Kidney capillary endothelial cell (primary cell): ENCODE data around the gene CBFA2T2.
"Not testable (repeated sequence)": the region's sequence is repeated elsewhere in the genome, so short reads cannot be mapped to it uniquely, and the experiment has no call there.

Source experiments
- DNase-seq: peaks from one replicate; pipeline ENCODE4 v3.0.0-alpha.2; 2018; ENCODE audit warnings: low spot score

The CBFA2T2 gene

GRCh38 chr20:33576432-33577125 lies 86.7 kb downstream of the CBFA2T2 start:
- no peak for DNase-seq

- DNase-seq: no peak
These were observed 88.6 kb downstream of the CBFA2T2 start for GRCh38 chr20:33578510-33578909.

- no peak for DNase-seq
These were observed 93.2 kb downstream of the CBFA2T2 start for GRCh38 chr20:33583143-33583542.

GRCh38 chr20:33584976-33585375 lies 95.1 kb downstream of the CBFA2T2 start:
- DNase-seq: no peak

GRCh38 chr20:33585413-33585812 lies 95.5 kb downstream of the CBFA2T2 start:
- no peak for DNase-seq

- DNase-seq: no peak
These were observed 99.2 kb downstream of the CBFA2T2 start for GRCh38 chr20:33589059-33589458.

- DNase-seq: not testable (repeated sequence)
These were observed 102.0 kb downstream of the CBFA2T2 start for GRCh38 chr20:33591901-33592300.

GRCh38 chr20:33594743-33595142 lies 104.8 kb downstream of the CBFA2T2 start:
- DNase-seq: no peak

- no peak for DNase-seq
These were observed 110.5 kb downstream of the CBFA2T2 start for GRCh38 chr20:33600414-33600813.

- no peak for DNase-seq
These were observed 111.1 kb downstream of the CBFA2T2 start for GRCh38 chr20:33600981-33601380.

- no peak for DNase-seq
These were observed 112.0 kb downstream of the CBFA2T2 start for GRCh38 chr20:33601861-33602260.

GRCh38 chr20:33602826-33603590 lies 113.1 kb downstream of the CBFA2T2 start:
- DNase-seq: no peak

- no peak for DNase-seq
These were observed 114.4 kb downstream of the CBFA2T2 start for GRCh38 chr20:33604084-33604990.

GRCh38 chr20:33604991-33605370 lies 115.1 kb downstream of the CBFA2T2 start:
- DNase-seq: no peak

- DNase-seq: no peak
These were observed 116.3 kb downstream of the CBFA2T2 start for GRCh38 chr20:33606118-33606771.

GRCh38 chr20:33609504-33609903 lies 119.6 kb downstream of the CBFA2T2 start:
- no peak for DNase-seq

- no peak for DNase-seq
These were observed 121.2 kb downstream of the CBFA2T2 start for GRCh38 chr20:33611106-33611505.

GRCh38 chr20:33612001-33612400 lies 122.1 kb downstream of the CBFA2T2 start:
- DNase-seq: no peak

- no peak for DNase-seq
These were observed 132.0 kb downstream of the CBFA2T2 start for GRCh38 chr20:33621717-33622400.

- DNase-seq: no peak
These were observed 132.9 kb downstream of the CBFA2T2 start for GRCh38 chr20:33622705-33623365.

GRCh38 chr20:33624399-33624798 lies 134.5 kb downstream of the CBFA2T2 start:
- DNase-seq: no peak
